Neural crest cell (in vitro differentiated cells): ENCODE measurements around the gene NME3. TPM values are rescaled to one million over a fixed set of nuclear protein-coding genes. Genes with fewer than 3 reads are reported as not detected.

Source experiments
- DNase-seq: peaks from one replicate; pipeline ENCODE4 v3.0.0; 2021; ENCODE audit warnings: low read depth, mixed read lengths, low spot score
- H3K27ac Mint-ChIP-seq: one replicate; pipeline ENCODE4 v1.8.0; 2021; ENCODE audit warnings: mild to moderate bottlenecking, mixed read lengths; ENCODE audit not compliant: unreplicated experiment
- H3K27me3 Mint-ChIP-seq: 2 replicates; pipeline ENCODE4 v1.8.0; 2021; ENCODE audit warnings: low read depth, mild to moderate bottlenecking, mixed read lengths
- H3K36me3 Mint-ChIP-seq: 2 replicates; pipeline ENCODE4 v1.8.0; 2021; ENCODE audit warnings: low read depth, mild to moderate bottlenecking, mixed read lengths
- H3K4me1 Mint-ChIP-seq: 2 replicates; pipeline ENCODE4 v1.8.0; 2021; ENCODE audit warnings: mixed read lengths
- H3K4me3 Mint-ChIP-seq: one replicate; pipeline ENCODE4 v1.8.0; 2021; ENCODE audit warnings: mild to moderate bottlenecking, mixed read lengths
- H3K9me3 Mint-ChIP-seq: 2 replicates; pipeline ENCODE4 v1.8.0; 2021; ENCODE audit warnings: mixed read lengths
- CTCF ChIP-seq: fragments of 200-600 bp; sonication (generic); conservative IDR thresholded peaks from 2 replicates; pipeline ENCODE4 v1.5.0; 2021; ENCODE audit warnings: antibody characterized with exemption, mild to moderate bottlenecking
- total RNA-seq: library from RNA; stranded (reverse); gene quantifications from 2 replicates; pipeline ENCODE4 v1.2.1, GENCODE V29; 2021

The NME3 gene
- total RNA-seq, 1 donor from 2014 or later = 35.0 TPM

GRCh38 chr16:1772362-1772907, 1.1 kb upstream of the NME3 start, which contains the start of gene EME2:
Gene EME2, plus strand, starts transcription at chr16:1772810. Its CDS starts 418 bp downstream, at chr16:1773228.
- DNase-seq = no peak
- Mint-ChIP-seq H3K9me3 (no peaks in the 10 kb centered on the region), H3K36me3 (peaks cover 6% of the 10 kb centered on the region), H3K4me3 (peak within 1 kb of the TSS; percentile 99), H3K27me3 (peaks cover 6% of the 10 kb centered on the region), H3K4me1 (peaks cover 8% of the 10 kb centered on the region), H3K27ac (peak within 1 kb of the TSS; percentile 98)
- TF ChIP-seq CTCF = no peak

- TF ChIP-seq CTCF = no peak
- H3K27ac Mint-ChIP-seq = peak overlapping the region; percentile 98
- H3K4me3 Mint-ChIP-seq = peak overlapping the region; percentile 99
- peaks cover 6% of the 10 kb centered on the region for H3K36me3 Mint-ChIP-seq
- DNase-seq = no peak
- H3K27me3 Mint-ChIP-seq = peaks cover 6% of the 10 kb centered on the region
- H3K4me1 Mint-ChIP-seq = peaks cover 8% of the 10 kb centered on the region
- no peaks in the 10 kb centered on the region for H3K9me3 Mint-ChIP-seq
These were observed 570 bp upstream of the NME3 start for GRCh38 chr16:1771864-1772361.

- peaks cover 8% of the 10 kb centered on the region for H3K4me1 Mint-ChIP-seq
- peaks cover 6% of the 10 kb centered on the region for H3K27me3 Mint-ChIP-seq
- DNase-seq = no peak
- no peaks in the 10 kb centered on the region for H3K9me3 Mint-ChIP-seq
- peaks cover 6% of the 10 kb centered on the region for H3K36me3 Mint-ChIP-seq
- peak overlapping the region; percentile 83 for H3K27ac Mint-ChIP-seq
- no peak for TF ChIP-seq CTCF
- peak overlapping the region; percentile 85 for H3K4me3 Mint-ChIP-seq
These were observed 785 bp downstream of the NME3 start for GRCh38 chr16:1770328-1771187.

GRCh38 chr16:1769402-1770300, 1.7 kb downstream of the NME3 start:
- Mint-ChIP-seq H3K27ac (no peak overlapping the region), H3K4me3 (peak overlapping the region; percentile 85), H3K36me3 (peaks cover 6% of the 10 kb centered on the region), H3K4me1 (peaks cover 8% of the 10 kb centered on the region), H3K9me3 (no peaks in the 10 kb centered on the region), H3K27me3 (peaks cover 6% of the 10 kb centered on the region)
- no peak for TF ChIP-seq CTCF
- no peak for DNase-seq

GRCh38 chr16:1768767-1769401, 2.5 kb downstream of the NME3 start:
- Mint-ChIP-seq H3K9me3 (no peaks in the 10 kb centered on the region), H3K36me3 (peaks cover 6% of the 10 kb centered on the region), H3K27ac (no peak overlapping the region), H3K4me3 (peak overlapping the region; percentile 85), H3K27me3 (peaks cover 6% of the 10 kb centered on the region), H3K4me1 (peaks cover 8% of the 10 kb centered on the region)
- DNase-seq = no peak
- no peak for TF ChIP-seq CTCF
